Measurements from ENCODE around the gene CHRDL1.

DNA sequence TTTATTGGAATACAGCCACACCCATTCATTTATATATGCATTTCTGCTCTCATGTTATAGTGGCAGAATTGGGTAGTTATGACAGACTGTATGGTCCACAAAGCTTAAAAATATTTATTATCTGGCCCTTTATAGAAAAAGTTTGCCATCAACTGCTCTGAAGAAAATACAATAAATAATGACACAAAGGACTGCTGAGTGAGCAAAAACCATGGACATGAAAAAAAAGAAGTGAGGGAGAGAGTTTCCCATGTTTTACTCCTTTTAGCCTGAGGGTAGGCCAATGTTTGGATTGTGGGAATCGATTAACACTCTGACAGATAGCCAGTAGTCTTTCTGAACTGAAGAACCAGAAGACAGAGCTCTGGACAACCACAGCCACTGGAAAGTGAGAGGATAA, 149.2 kb downstream of the CHRDL1 start:
- TF ChIP-seq, protein P1, sequence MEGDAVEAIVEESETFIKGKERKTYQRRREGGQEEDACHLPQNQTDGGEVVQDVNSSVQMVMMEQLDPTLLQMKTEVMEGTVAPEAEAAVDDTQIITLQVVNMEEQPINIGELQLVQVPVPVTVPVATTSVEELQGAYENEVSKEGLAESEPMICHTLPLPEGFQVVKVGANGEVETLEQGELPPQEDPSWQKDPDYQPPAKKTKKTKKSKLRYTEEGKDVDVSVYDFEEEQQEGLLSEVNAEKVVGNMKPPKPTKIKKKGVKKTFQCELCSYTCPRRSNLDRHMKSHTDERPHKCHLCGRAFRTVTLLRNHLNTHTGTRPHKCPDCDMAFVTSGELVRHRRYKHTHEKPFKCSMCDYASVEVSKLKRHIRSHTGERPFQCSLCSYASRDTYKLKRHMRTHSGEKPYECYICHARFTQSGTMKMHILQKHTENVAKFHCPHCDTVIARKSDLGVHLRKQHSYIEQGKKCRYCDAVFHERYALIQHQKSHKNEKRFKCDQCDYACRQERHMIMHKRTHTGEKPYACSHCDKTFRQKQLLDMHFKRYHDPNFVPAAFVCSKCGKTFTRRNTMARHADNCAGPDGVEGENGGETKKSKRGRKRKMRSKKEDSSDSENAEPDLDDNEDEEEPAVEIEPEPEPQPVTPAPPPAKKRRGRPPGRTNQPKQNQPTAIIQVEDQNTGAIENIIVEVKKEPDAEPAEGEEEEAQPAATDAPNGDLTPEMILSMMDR (conservative IDR thresholded peaks at IDR 0.05; ENCODE audit: low read depth, low read length) = no peak
- no peak for TF ChIP-seq EZH2 (IDR thresholded peaks at IDR 0.05; ENCODE audit: low read length, unreplicated experiment)

All from PC-3 (cell line).